Stimulated activated CD4-positive, alpha-beta T cell treated with anti-CD3 and anti-CD28 coated beads, Interleukin-1b, Interleukin-23, amount 100 ng/mL, for 48 hours (primary cell): ENCODE results near the gene ATG16L1.

ENCODE experiments used
- DNase-seq: peaks from one replicate; pipeline ENCODE4 v3.0.0-alpha.2; 2020

Gene ATG16L1

DNA sequence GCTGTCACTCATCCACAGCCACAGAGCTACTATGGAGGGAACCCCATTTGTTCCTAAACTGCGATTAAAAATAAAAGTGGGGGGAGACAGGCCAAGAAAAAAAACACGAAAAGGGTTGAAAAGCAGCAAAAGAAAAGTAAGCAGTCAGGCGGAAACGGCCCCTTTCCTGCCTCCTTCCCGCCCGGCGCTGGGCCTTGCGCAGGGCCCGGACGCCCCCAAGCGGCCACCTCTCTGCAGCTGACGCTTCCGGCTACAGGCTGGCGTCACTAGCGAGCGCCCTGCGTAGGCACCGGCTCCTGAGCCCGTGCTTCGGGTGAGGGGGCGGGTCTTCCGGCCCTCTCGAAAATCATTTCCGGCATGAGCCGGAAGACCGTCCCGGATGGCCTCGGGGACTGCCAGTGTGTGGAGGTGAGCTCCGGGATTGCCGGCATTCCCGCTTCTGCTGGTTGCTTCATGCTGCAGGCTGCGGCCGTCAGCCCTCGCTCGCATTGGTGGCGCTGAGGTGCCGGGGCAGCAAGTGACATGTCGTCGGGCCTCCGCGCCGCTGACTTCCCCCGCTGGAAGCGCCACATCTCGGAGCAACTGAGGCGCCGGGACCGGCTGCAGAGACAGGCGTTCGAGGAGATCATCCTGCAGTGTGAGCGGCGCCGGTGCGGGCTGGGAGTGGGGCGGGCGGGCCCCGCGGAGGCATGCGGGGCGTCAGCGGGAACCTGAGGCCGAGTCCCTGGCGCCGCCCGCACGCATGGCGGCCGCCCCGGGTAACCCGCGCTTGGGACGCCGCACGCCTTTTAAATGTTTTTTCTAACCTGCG, at the start of gene ATG16L1:
Gene ATG16L1 (plus strand): TSS at position 368 of the 811 bp plus-strand sequence. CDS start 155 bp downstream, at position 523.
- DNase-seq = peak; percentile 96

DNA sequence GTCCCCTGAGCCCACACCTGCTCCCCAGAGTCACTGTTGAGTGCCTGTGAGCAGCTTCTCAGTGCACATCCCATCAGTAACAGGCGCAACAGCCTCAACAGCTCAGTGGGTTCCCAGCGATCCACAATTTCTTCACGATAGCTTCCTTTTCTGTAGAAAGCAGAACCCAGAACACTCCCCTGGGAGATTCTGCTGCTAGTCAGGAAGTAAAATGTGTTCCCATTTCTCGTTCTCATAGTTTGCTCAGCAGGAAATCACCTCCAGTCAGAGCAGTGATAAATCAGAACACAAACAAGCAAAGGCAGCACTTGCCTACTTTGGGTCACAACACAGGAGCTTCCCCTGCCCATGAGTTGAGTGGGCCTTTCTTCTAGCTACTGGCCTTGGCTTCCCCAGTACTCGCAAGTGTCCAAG, 48.9 kb upstream of the ATG16L1 start:
- no peak for DNase-seq

DNA sequence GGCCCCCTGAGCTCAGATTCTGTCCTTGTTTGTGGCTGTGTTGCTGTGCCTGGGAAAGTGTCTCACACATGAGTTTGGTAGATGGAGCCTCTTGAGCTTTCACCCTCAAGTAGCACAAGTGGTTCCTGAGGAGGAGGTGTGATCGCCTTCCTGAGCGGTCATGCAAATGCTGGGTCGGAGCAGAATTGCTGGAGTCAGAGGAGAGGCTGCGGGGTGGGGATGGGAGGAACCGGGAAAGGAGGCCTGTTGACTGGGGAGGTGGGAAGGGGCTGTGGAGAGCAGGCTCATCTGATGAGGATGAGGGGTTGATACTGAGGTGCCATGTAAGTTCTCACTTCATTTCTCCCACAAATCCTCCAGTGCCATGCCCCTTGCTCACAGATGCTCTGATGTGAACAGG, 48.4 kb upstream of the ATG16L1 start:
- no peak for DNase-seq

DNA sequence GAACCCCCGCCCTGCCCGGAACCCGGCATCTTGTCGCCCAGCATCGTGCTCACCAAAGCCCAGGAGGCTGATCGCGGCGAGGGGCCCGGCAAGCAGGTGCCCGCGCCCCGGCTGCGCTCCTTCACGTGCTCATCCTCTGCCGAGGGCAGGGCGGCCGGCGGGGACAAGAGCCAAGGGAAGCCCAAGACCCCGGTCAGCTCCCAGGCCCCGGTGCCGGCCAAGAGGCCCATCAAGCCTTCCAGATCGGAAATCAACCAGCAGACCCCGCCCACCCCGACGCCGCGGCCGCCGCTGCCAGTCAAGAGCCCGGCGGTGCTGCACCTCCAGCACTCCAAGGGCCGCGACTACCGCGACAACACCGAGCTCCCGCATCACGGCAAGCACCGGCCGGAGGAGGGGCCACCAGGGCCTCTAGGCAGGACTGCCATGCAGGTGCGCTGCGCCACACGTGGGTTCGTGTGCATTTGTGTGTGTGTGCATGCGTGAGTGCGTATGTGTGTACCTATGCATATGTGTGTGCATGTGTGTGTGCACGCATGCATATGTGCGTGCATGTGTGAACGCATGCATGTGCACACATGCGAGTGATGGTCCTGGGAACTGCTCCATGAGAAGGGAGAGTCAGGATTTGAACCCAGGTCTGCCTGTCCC, 47.1 kb upstream of the ATG16L1 start:
- DNase-seq = no peak

DNA sequence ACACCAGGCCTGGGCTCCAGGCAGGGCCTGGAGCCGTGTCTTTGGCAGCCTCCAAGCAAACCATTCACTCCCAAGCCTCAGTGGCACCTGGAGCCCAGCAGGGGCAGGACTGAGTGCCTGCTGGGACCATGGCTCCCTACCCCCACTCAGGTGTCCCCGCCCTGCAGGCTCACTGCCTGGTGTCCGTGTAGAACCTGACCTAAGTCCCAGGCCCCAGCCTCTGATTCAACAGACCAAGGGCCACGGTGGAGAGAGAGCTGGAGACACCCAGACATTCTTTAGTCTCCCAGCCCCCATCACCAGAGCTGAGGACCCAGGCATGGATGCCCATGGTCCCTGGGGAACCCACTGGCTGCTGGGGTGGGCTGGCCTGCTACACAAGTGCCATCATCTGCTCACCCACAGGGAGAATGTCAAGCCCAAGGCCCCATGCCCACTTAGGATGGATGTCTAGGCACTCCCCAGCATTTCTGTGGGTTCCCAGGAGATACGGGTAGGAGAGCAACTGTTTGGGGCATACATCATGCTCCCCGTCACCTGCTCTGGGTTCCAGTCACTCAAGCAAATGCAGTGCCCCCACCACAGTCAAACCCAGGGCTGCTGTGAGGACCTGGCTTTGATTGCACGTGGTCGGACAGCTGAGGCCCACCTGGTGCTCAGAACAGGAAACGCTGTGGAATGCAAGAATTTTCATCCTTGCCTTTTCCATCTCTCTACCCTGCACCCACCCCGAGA, 42.9 kb upstream of the ATG16L1 start:
- DNase-seq = no peak

DNA sequence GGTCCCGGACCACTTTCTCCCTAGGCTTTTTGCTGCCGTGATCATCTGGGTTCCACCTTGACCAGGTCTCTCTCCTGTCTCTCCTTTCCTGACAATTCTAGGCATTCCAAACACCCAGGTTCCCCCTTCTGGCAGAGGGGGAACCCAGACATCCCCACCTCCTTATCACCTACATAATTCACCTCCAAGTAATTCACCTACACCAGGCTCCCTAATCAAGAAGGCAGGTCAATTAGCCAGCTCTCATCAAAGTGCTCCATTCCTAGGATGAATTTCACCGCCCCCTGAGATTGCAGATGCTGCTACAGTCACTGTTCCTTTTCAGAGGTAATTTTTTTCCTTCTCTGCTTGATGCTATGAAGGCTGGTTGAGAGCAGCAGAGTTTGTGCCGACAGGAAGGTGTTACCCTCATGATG, 42.3 kb upstream of the ATG16L1 start:
- no peak for DNase-seq

- no peak for DNase-seq
Measured at GRCh38 chr2:233209533-233210171, 41.8 kb upstream of the ATG16L1 start.

- DNase-seq = no peak
Measured at GRCh38 chr2:233210281-233210680, 41.2 kb upstream of the ATG16L1 start.

DNA sequence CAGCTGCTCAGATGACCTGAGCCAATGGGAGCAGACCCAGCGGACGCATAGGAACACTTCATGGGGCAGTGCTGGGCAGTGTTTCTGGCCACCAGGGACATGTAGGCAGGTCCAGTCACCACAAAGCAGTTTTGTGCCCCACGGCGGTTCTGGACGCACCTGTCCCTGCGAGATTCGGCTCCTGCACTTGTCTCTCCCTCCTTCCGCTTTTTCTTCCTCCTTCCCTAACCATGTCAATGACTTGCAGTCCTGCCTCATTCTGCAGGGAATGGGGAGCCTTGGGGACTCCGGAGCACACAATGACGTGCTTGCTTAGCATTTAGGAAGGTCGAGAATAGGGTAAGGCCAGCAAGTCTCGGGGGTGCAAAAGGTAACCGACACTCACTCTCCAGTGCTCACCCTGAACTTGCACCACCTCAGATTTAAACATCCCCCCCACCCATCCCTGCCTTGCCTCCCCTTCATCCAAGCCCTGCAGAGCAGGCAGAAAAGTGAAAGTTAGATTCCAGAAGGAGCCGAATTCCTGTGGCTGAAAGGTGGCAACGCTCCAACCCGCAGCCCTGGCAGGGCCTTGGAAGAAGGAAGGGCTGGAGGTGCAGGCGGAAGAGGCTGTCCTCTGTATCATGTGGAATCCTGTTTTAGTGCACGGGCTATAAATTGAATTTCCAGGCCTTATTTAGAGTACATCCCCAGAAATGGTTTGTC, 40.5 kb upstream of the ATG16L1 start:
- no peak for DNase-seq

DNA sequence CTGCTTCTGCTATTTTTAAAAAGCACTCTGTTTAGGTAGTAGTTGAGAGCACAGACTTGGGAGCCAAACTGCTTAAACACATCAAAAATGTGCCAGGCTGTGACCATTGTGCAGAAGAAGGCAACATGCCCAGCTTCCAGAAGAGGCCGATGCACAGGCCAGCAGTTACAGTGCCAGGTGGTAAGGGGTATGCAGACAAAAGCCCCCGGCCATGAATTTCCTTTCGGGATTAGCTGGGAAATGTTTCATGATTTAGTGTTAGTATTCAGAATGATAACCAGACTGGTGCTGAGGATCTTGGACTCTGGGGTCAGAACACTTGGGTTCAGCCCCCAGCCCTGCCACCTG, 40.0 kb upstream of the ATG16L1 start:
- no peak for DNase-seq

DNA sequence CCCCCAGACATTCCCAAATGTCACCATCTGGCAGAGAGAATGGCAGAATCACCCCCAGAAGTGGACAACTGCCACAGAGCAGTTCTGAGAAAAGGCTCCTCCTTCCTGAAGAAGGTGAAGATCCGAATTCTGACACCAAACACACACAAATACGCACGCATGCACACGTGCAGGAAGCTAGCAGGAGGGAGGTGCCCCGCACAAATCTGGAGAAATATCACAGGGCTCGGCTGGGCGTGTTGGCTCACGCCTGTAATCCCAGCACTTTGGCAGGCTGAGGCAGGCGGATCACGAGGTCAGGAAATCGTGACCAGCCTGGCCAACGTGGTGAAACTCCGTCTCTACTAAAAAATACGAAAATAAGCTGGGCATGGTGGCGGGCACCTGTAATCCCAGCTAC, 38.5 kb upstream of the ATG16L1 start:
- DNase-seq = no peak

DNA sequence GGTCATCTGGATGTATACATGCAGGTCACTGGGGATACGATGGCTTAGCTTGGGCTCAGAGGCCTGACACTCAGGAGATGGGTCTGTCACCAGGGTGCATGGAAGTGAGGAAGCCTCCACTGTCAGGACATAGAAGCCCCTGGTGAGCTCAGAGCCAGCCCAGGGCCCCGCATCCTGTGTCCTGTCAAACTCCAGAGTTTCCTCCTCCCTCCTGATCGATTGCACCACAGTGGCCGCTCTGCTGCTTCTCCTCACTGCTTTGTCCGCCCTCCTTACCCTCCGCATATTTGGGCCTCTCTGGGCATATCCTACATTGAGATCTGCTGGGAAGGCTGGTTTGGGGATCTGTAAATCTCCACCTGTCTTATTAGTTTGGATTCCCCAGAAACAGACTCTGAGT, 37.5 kb upstream of the ATG16L1 start:
- DNase-seq = no peak

DNA sequence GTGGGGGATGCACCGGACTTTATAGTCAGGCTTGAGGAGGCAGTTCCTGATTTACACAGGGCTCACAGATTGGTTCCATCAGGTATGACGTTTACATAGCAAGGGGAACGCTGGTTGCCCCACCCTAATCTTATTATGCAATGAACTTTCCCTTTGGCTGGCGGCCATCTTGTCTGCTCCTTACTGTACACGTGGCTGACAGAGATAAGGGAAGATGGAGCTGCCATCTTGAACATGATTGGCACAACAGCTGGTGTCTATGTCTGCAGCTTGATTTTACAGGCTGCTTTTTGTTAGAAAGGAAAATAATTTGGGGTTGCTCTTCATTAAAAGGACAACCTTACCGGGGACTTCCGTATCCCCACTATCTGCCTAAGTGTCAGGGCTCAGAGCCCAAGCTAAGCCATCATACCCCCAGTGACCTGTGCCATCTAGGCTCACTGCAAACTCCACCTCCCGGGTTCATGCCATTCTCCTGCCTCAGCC, 33.5 kb upstream of the ATG16L1 start:
- no peak for DNase-seq

- no peak for DNase-seq
Measured at GRCh38 chr2:233218836-233219235, 32.6 kb upstream of the ATG16L1 start.

- no peak for DNase-seq
Measured at GRCh38 chr2:233219848-233220247, 31.6 kb upstream of the ATG16L1 start.

- DNase-seq = no peak
Measured at GRCh38 chr2:233221378-233222063, 30.0 kb upstream of the ATG16L1 start.

- DNase-seq = no peak
Measured at GRCh38 chr2:233223059-233223894, 28.2 kb upstream of the ATG16L1 start.

DNA sequence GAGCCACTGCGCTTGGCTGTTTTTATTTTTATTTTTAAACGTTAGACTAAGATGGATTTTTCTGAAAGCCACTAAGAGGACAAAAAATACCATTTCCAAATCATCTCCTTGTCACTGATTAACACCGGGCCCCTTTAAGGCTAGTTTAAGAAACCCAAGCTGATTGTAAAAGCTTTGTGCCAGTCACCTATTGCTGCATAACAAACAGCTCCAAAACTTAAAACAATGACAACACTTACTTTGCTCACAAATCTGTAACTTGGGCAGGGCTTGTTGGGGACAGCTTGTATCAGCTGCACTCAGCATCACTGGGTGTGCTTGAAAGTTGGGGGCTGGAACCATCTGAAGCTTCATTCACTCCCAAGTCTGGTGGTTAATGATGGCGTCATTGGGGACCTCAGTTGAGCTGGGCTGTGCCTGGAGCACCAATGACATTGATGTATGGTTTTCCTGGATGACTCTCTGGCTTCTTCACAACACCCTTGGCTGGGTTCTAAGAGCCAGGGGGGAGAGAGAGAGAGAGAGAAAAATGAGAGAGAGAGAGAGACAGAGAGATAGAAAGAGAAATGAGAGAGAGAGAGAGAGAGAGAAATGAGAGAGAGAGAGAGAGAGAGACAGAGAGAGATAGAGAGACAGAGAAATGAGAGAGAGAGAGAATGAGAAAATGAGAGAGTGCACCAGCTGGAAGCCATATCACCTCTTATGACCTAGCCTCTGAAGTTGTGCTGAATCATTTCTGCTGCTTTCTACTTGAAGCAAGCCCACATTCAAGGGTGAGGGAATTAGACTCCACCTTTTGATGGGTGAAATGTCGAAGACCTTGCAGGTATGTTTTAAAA, 26.0 kb upstream of the ATG16L1 start:
- no peak for DNase-seq

GRCh38 chr2:233226511-233227031, 24.9 kb upstream of the ATG16L1 start:
- no peak for DNase-seq
